H1 (cell line): ENCODE results near the gene CMC4. TPM values are rescaled to one million over a fixed set of nuclear protein-coding genes. Genes with fewer than 3 reads are reported as not detected.

Experiments
- CTCF ChIA-PET: fragments of 300-600 bp; sonication (Branson Sonifier 250); formaldehyde crosslinking; loops from one replicate; lab custom pipeline; 2021; ENCODE audit not compliant: partially characterized antibody; lab: Charles Lee
- POLR2A ChIA-PET: fragments of 300-600 bp; sonication (Branson Sonifier 250); formaldehyde crosslinking; loops from one replicate; lab custom pipeline; 2021; ENCODE audit warnings: inconsistent platforms; ENCODE audit not compliant: partially characterized antibody; lab: Charles Lee
- DNase-seq, 2 experiments: peaks; one replicate each; pipeline versions ENCODE4 v3.0.0 to v3.0.0-alpha.2; 2010 to 2022; ENCODE audit warnings: low spot score in 2 of 2, low read depth in 1 of 2, mixed read lengths in 1 of 2
- FAIRE-seq: peaks from 2 replicates; lab custom pipeline; 2011; peaks lifted over from hg19 to GRCh38; lab: Jason Lieb, UNC
- H2AFZ ChIP-seq: 2 replicates; pipeline ENCODE4 v1.8.1; 2012; ENCODE audit warnings: low read length, inconsistent platforms
- H2AK5ac ChIP-seq: 2 replicates; pipeline ENCODE4 v1.6.1; 2013; ENCODE audit warnings: low read depth, low read length
- H2BK120ac ChIP-seq: replicated peaks from 2 replicates; pipeline ENCODE3; 2013; ENCODE audit warnings: low read depth, low read length, inconsistent platforms
- H2BK12ac ChIP-seq: 2 replicates; pipeline ENCODE4 v1.6.1; 2013; ENCODE audit warnings: low read depth, low read length
- H2BK15ac ChIP-seq: 2 replicates; pipeline ENCODE4 v1.6.1; 2013; ENCODE audit warnings: low read length
- H2BK20ac ChIP-seq: 2 replicates; pipeline ENCODE4 v1.6.1; 2013; ENCODE audit warnings: low read length
- H2BK5ac ChIP-seq: 2 replicates; pipeline ENCODE4 v1.6.1; 2013; ENCODE audit warnings: low read depth, low read length
- H3K14ac ChIP-seq: 2 replicates; pipeline ENCODE4 v1.6.1; 2013; ENCODE audit warnings: inconsistent platforms; ENCODE audit not compliant: insufficient read length
- H3K18ac ChIP-seq: 2 replicates; pipeline ENCODE4 v1.6.1; 2013; ENCODE audit warnings: low read length; ENCODE audit errors: extremely low read depth
- H3K23ac ChIP-seq: 2 replicates; pipeline ENCODE4 v1.6.1; 2013; ENCODE audit warnings: inconsistent platforms; ENCODE audit not compliant: insufficient read length
- H3K23me2 ChIP-seq: 2 replicates; pipeline ENCODE4 v1.6.1; 2013; ENCODE audit warnings: low read depth, low read length
- H3K27ac ChIP-seq: 2 replicates; pipeline ENCODE4 v1.6.1; 2011; ENCODE audit warnings: low read depth, low read length, inconsistent platforms
- H3K27me3 ChIP-seq, 4 experiments: replicated peaks in 1 of 4; 1 replicate in 1 of 4; 2 replicates in 3 of 4; pipeline versions ENCODE4 v1.6.1 to v1.8.1; 2011 to 2013; ENCODE audit warnings: low read length in 3 of 4, mild to moderate bottlenecking in 3 of 4, inconsistent platforms in 2 of 4, mixed read lengths in 2 of 4, moderate library complexity in 1 of 4; ENCODE audit not compliant: control insufficient read depth in 3 of 4, insufficient read depth in 3 of 4; ENCODE audit errors: extremely low read depth in 1 of 4
- H3K36me3 ChIP-seq, 4 experiments: 2 replicates each; pipeline versions ENCODE4 v1.6.1 to v1.8.1; 2011 to 2013; ENCODE audit warnings: mild to moderate bottlenecking in 4 of 4, low read length in 3 of 4, moderate library complexity in 2 of 4, control low read depth in 1 of 4, inconsistent platforms in 1 of 4; ENCODE audit not compliant: insufficient read depth in 4 of 4, control insufficient read depth in 2 of 4
- H3K4ac ChIP-seq: replicated peaks from 2 replicates; pipeline ENCODE3; 2013; ENCODE audit warnings: low read length, low read depth, mixed read lengths, inconsistent platforms; ENCODE audit not compliant: insufficient read length
- H3K4me1 ChIP-seq, 4 experiments: replicated peaks in 1 of 4; 1 replicate in 1 of 4; 2 replicates in 3 of 4; pipeline versions ENCODE4 v1.6.1 to v1.8.1; 2011 to 2013; ENCODE audit warnings: low read length in 3 of 4, inconsistent platforms in 2 of 4, mixed read lengths in 1 of 4; ENCODE audit not compliant: insufficient read depth in 4 of 4, control insufficient read depth in 3 of 4
- H3K4me2 ChIP-seq, 2 experiments: 2 replicates each; pipeline versions ENCODE4 v1.6.1 to v1.8.1; 2011 to 2013; ENCODE audit warnings: low read depth in 2 of 2, low read length in 2 of 2, control low read depth in 1 of 2, inconsistent platforms in 1 of 2, mild to moderate bottlenecking in 1 of 2; ENCODE audit not compliant: insufficient read depth in 1 of 2
- H3K4me3 ChIP-seq, 4 experiments: fragments of 200-600, 300-600 bp in 1 of 4; sonication (generic), shearing (Covaris generic), sonication (Bioruptor Twin) in 1 of 4; 2 replicates each; pipeline versions ENCODE4 v1.5.1 to v1.8.1; 2011 to 2016; ENCODE audit warnings: low read length in 4 of 4, low read depth in 3 of 4, control low read depth in 2 of 4, inconsistent platforms in 2 of 4, mild to moderate bottlenecking in 2 of 4, mixed read lengths in 1 of 4, moderate library complexity in 1 of 4; ENCODE audit not compliant: insufficient read depth in 2 of 4; ENCODE audit errors: extremely low read depth in 1 of 4
- H3K56ac ChIP-seq: replicated peaks from 2 replicates; pipeline ENCODE3; 2013; ENCODE audit warnings: low read depth, mild to moderate bottlenecking, mixed read lengths, low read length, inconsistent platforms; ENCODE audit not compliant: insufficient read length
- H3K79me1 ChIP-seq: 2 replicates; pipeline ENCODE4 v1.6.1; 2013; ENCODE audit warnings: low read depth, low read length, control low read depth
- H3K79me2 ChIP-seq, 2 experiments: 2 replicates each; pipeline versions ENCODE4 v1.6.1 to v1.8.1; 2012 to 2013; ENCODE audit warnings: low read length in 2 of 2, mild to moderate bottlenecking in 2 of 2, inconsistent platforms in 1 of 2; ENCODE audit not compliant: insufficient read depth in 2 of 2, control insufficient read depth in 1 of 2
- H3K9ac ChIP-seq, 4 experiments: replicated peaks in 1 of 4; 1 replicate in 1 of 4; 2 replicates in 3 of 4; pipeline versions ENCODE4 v1.6.1 to v1.8.1; 2011 to 2013; ENCODE audit warnings: low read depth in 3 of 4, low read length in 3 of 4, control low read depth in 2 of 4, mild to moderate bottlenecking in 2 of 4, moderate library complexity in 2 of 4, inconsistent platforms in 1 of 4; ENCODE audit errors: extremely low read depth in 1 of 4
- H3K9me3 ChIP-seq, 2 experiments: 2 replicates each; pipeline versions ENCODE4 v1.6.1 to v1.8.1; 2012 to 2013; ENCODE audit warnings: mild to moderate bottlenecking in 2 of 2, moderate library complexity in 2 of 2, control low read depth in 1 of 2, inconsistent platforms in 1 of 2, low read depth in 1 of 2, low read length in 1 of 2, mixed read lengths in 1 of 2; ENCODE audit not compliant: insufficient read depth in 2 of 2
- H4K20me1 ChIP-seq, 2 experiments: replicated peaks in 1 of 2; 2 replicates each; pipeline versions ENCODE3 to v1.8.1; 2011 to 2013; ENCODE audit warnings: inconsistent platforms in 2 of 2, low read length in 2 of 2, mild to moderate bottlenecking in 1 of 2; ENCODE audit not compliant: insufficient read depth in 2 of 2, control insufficient read depth in 1 of 2
- H4K5ac ChIP-seq: 2 replicates; pipeline ENCODE4 v1.6.1; 2013; ENCODE audit warnings: low read length, low read depth, mixed read lengths, inconsistent platforms; ENCODE audit not compliant: insufficient read length
- H4K8ac ChIP-seq: 2 replicates; pipeline ENCODE4 v1.8.0; 2013; ENCODE audit warnings: mild to moderate bottlenecking, moderate library complexity, low read length, inconsistent platforms; ENCODE audit not compliant: insufficient read depth; ENCODE audit errors: extremely low read depth
- H4K91ac ChIP-seq: replicated peaks from 2 replicates; pipeline ENCODE3; 2013; ENCODE audit warnings: low read length, mixed read lengths, inconsistent platforms; ENCODE audit not compliant: insufficient read length
- BRCA1 ChIP-seq: IDR thresholded peaks from 2 replicates; pipeline ENCODE4 v1.6.1; 2012; ENCODE audit warnings: low read depth, low read length, improper control_type of control experiment
- CHD1 ChIP-seq: IDR thresholded peaks from 2 replicates; pipeline ENCODE4 v1.6.1; 2012; ENCODE audit warnings: low read depth, low read length, improper control_type of control experiment
- EGR1 ChIP-seq: IDR thresholded peaks from 2 replicates; pipeline ENCODE4 v1.6.1; 2011; ENCODE audit warnings: low read depth, low read length, borderline replicate concordance
- EZH2 ChIP-seq: fragments of 200-600 bp; sonication (generic); IDR thresholded peaks from 2 replicates; pipeline ENCODE4 v1.7.1; 2012; ENCODE audit warnings: low read depth, mild to moderate bottlenecking, moderate library complexity, low read length, inconsistent platforms; ENCODE audit not compliant: severe bottlenecking
- GABPA ChIP-seq: IDR thresholded peaks from 2 replicates; pipeline ENCODE4 v1.6.1; 2011; ENCODE audit warnings: mild to moderate bottlenecking, low read length, moderate library complexity, borderline replicate concordance; ENCODE audit not compliant: insufficient read depth
- RBBP5 ChIP-seq: IDR thresholded peaks from 2 replicates; pipeline ENCODE4 v1.7.1; 2012; ENCODE audit warnings: low read depth, mild to moderate bottlenecking, inconsistent platforms, low read length, moderate library complexity, borderline replicate concordance
- RXRA ChIP-seq: IDR thresholded peaks from 2 replicates; pipeline ENCODE4 v1.6.1; 2011; ENCODE audit warnings: low read depth, mild to moderate bottlenecking, low read length, moderate library complexity; ENCODE audit not compliant: insufficient read depth
- TAF7 ChIP-seq: optimal IDR thresholded peaks from 2 replicates; pipeline ENCODE3; 2011; ENCODE audit warnings: low read depth, mild to moderate bottlenecking, inconsistent platforms, low read length, moderate library complexity, borderline replicate concordance
- TCF12 ChIP-seq: IDR thresholded peaks from 2 replicates; pipeline ENCODE4 v1.6.1; 2011; ENCODE audit warnings: low read depth, mild to moderate bottlenecking, low read length
- TEAD4 ChIP-seq: IDR thresholded peaks from 2 replicates; pipeline ENCODE4 v1.6.1; 2012; ENCODE audit warnings: low read depth, low read length, inconsistent platforms, mixed read lengths
- YY1 ChIP-seq: IDR thresholded peaks from 2 replicates; pipeline ENCODE4 v1.6.1; 2011; ENCODE audit warnings: low read depth, mild to moderate bottlenecking, low read length
- WGBS, 2 experiments: shearing (Covaris generic) in 1 of 2; methylation state at CpG; one replicate each; pipeline versions ENCODE4 v1.1.6 to v1.1.7; 2013 to 2015; ENCODE audit warnings: low lambda C conversion rate in 2 of 2, mixed read lengths in 2 of 2, inconsistent platforms in 1 of 2, low coverage in 1 of 2, missing lambda C conversion rate in 1 of 2; ENCODE audit not compliant: insufficient replicate concordance in 2 of 2, insufficient coverage in 1 of 2, insufficient read length in 1 of 2; ENCODE audit errors: extremely low coverage in 1 of 2, missing lambda C conversion rate in 1 of 2; 5-methylcytosine and 5-hydroxymethylcytosine counted together
- polyA plus RNA-seq, 7 experiments: library from polyadenylated mRNA; depleted of rRNA in 3 of 7; stranded (reverse) in 5 of 7; unstranded in 2 of 7; fragments of >200 nt in 5 of 7; fragments of 200-250 nt in 2 of 7; gene quantifications; 1 replicate in 5 of 7; 2 replicates in 1 of 7; 4 replicates in 1 of 7; pipeline versions ENCODE4 v1.2.1 to v1.2.3, GENCODE V29; 2011 to 2013; ENCODE audit warnings: missing spikeins in 2 of 7, mixed read lengths in 2 of 7
- total RNA-seq: library from RNA; stranded (reverse); fragmentation: NEBNext Ultra II Directional; extraction: Animal tissue kit (Norgen Biotek cat#: 25700); gene quantifications from 2 replicates; pipeline ENCODE4 v1.2.1, GENCODE V29; 2021
- TF ChIP-seq, protein P1 (sequence below): IDR thresholded peaks from 2 replicates; pipeline ENCODE4 v1.6.1; 2012; ENCODE audit warnings: low read length, inconsistent platforms

The CMC4 gene
- total and polyA plus RNA-seq, 2 of the 8 experiments (the other 6 are each of a cell fraction or from before 2014, with no cell fraction given) = 6.0 to 8.8 TPM

DNA sequence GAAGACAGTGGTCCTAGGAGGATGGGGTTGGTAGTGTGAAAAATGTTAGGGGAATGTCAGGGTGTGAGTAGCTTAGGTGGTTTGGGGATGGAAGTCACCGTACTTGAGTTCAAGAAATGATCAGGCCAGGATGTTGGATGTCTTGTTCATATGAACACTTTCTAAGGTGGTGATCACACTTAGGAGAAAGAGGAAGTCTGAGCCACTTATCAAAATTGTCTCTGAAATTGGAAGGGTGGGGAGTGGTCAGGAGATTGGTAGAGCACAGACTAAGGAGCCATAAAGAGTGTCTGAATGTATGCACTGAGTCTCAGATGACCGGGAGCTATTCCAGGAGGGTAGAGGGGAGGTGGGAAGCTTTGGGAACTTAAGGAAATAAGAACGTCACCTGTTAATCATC lies 17.3 kb downstream of the CMC4 start:
- Histone ChIP-seq H3K23ac (no peak overlapping the region), H3K27me3 (no peaks in the 10 kb centered on the region), H4K5ac (no peak overlapping the region), H3K79me1 (no peaks in the 10 kb centered on the region), H3K23me2 (no peaks in the 10 kb centered on the region), H2AK5ac (no peak overlapping the region), H3K36me3 (no peaks in the 10 kb centered on the region; a peak in 1 of 8 replicates), H2BK12ac (no peak overlapping the region), H2BK15ac (no peak overlapping the region), H3K9me3 (no peaks in the 10 kb centered on the region), H3K4ac (no peak overlapping the region), H3K18ac (no peak overlapping the region), H2BK5ac (no peak overlapping the region), H3K14ac (no peak overlapping the region), H2BK20ac (no peak overlapping the region), H2AFZ (no peak overlapping the region), H3K4me2 (no peak overlapping the region), H4K8ac (no peak overlapping the region), H3K56ac (no peak overlapping the region), H3K27ac (no peak overlapping the region), H4K20me1 (no peaks in the 10 kb centered on the region), H4K91ac (no peak overlapping the region), H3K9ac (no peak overlapping the region), H3K4me1 (no peaks in the 10 kb centered on the region), H2BK120ac (no peak overlapping the region), H3K4me3 (no peak overlapping the region), H3K79me2 (no peaks in the 10 kb centered on the region)
- no peak for DNase-seq
- ChIA-PET POLR2A (no interaction called here), CTCF (interaction anchor here (3.8 kb wide), 1 partner anchor 8 kb away, joined by 15 read pairs; no protein-coding TSS in a partner anchor)
- no peak for TF ChIP-seq BRCA1
- TF ChIP-seq, protein P1, sequence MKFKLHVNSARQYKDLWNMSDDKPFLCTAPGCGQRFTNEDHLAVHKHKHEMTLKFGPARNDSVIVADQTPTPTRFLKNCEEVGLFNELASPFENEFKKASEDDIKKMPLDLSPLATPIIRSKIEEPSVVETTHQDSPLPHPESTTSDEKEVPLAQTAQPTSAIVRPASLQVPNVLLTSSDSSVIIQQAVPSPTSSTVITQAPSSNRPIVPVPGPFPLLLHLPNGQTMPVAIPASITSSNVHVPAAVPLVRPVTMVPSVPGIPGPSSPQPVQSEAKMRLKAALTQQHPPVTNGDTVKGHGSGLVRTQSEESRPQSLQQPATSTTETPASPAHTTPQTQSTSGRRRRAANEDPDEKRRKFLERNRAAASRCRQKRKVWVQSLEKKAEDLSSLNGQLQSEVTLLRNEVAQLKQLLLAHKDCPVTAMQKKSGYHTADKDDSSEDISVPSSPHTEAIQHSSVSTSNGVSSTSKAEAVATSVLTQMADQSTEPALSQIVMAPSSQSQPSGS = no peak
- TF ChIP-seq TEAD4 = no peak
- no peak for TF ChIP-seq RXRA
- TF ChIP-seq EZH2 = no peak
- TF ChIP-seq EGR1 = no peak
- no peak for TF ChIP-seq TAF7
- TF ChIP-seq YY1 = no peak
- TF ChIP-seq GABPA = no peak
- TF ChIP-seq RBBP5 = no peak
- TF ChIP-seq CHD1 = no peak
- TF ChIP-seq TCF12 = no peak
- no peak for FAIRE-seq
- WGBS, 2 experiments = 91% methylated on average over 3 of the region's 3 CpGs; no CpG with 5 or more reads in 1 of the 2 experiments
